Retina (tissue), 1 donor: ENCODE measurements around the gene DUXB.

Experiments used
- DNase-seq: peaks from one replicate; pipeline ENCODE4 v3.0.0-alpha.2; 2016

Gene DUXB

GRCh38 chr16:75701361-75701760, at the start of gene DUXB:
Gene DUXB, minus strand, starts transcription at chr16:75701461. Its CDS starts 43 bp downstream, at chr16:75701418.
- no peak for DNase-seq

GRCh38 chr16:75750528-75750927, 49.3 kb upstream of the DUXB start:
- no peak for DNase-seq

- no peak for DNase-seq
Measured at GRCh38 chr16:75746359-75746758, 45.1 kb upstream of the DUXB start.

- DNase-seq, result no peak
Measured at GRCh38 chr16:75745823-75746222, 44.6 kb upstream of the DUXB start.

- no peak for DNase-seq
Measured at GRCh38 chr16:75745242-75745641, 44.0 kb upstream of the DUXB start.

GRCh38 chr16:75742424-75743047, 41.3 kb upstream of the DUXB start:
- DNase-seq, result no peak

GRCh38 chr16:75733305-75734211, 32.3 kb upstream of the DUXB start:
- no peak for DNase-seq

- no peak for DNase-seq
Measured at GRCh38 chr16:75732871-75733270, 31.6 kb upstream of the DUXB start.

- DNase-seq, result no peak
Measured at GRCh38 chr16:75727221-75727620, 26.0 kb upstream of the DUXB start.

- DNase-seq, result no peak
Measured at GRCh38 chr16:75726390-75726789, 25.1 kb upstream of the DUXB start, which contains the start of gene CPHXL. Gene CPHXL, minus strand, starts transcription at chr16:75726490. Its CDS starts 48 bp downstream, at chr16:75726442.

- no peak for DNase-seq
Measured at GRCh38 chr16:75718452-75718851, 17.2 kb upstream of the DUXB start.

- DNase-seq, result no peak
Measured at GRCh38 chr16:75714661-75715060, 13.4 kb upstream of the DUXB start.

- no peak for DNase-seq
Measured at GRCh38 chr16:75710344-75710743, 9.1 kb upstream of the DUXB start.

- DNase-seq, result no peak
Measured at GRCh38 chr16:75703306-75703705, 2.0 kb upstream of the DUXB start.

GRCh38 chr16:75702242-75702641, 981 bp upstream of the DUXB start:
- DNase-seq, result no peak

- no peak for DNase-seq
Measured at GRCh38 chr16:75697571-75697970, 3.7 kb downstream of the DUXB start.

GRCh38 chr16:75695708-75696107, 5.6 kb downstream of the DUXB start:
- no peak for DNase-seq

- no peak for DNase-seq
Measured at GRCh38 chr16:75687361-75687760, 13.9 kb downstream of the DUXB start.

GRCh38 chr16:75682308-75682707, 19.0 kb downstream of the DUXB start:
- DNase-seq, result no peak

GRCh38 chr16:75679366-75679765, 21.9 kb downstream of the DUXB start:
- DNase-seq, result no peak

- no peak for DNase-seq
Measured at GRCh38 chr16:75676909-75677308, 24.4 kb downstream of the DUXB start, which contains the start of gene CPHXL2. Gene CPHXL2, minus strand, starts transcription at chr16:75677009. Its CDS starts 10 bp downstream, at chr16:75676999.

GRCh38 chr16:75667503-75667902, 33.8 kb downstream of the DUXB start:
- DNase-seq, result no peak

- DNase-seq, result no peak
Measured at GRCh38 chr16:75660726-75661302, 40.4 kb downstream of the DUXB start.

- DNase-seq, result no peak
Measured at GRCh38 chr16:75660321-75660720, 40.9 kb downstream of the DUXB start.
